Esophagus squamous epithelium (tissue), 4 donors: ENCODE results near the gene EBF4.

Experiments used
- POLR2A ChIP-seq, 4 donors: fragments of 450-650 bp; IDR thresholded peaks; one replicate each; pipeline ENCODE4 v1.6.1; 2017; ENCODE audit warnings: antibody characterized with exemption in 4 of 4, mild to moderate bottlenecking in 4 of 4, moderate library complexity in 3 of 4
- TF ChIP-seq, protein P1 (sequence below), 6 experiments: fragments of 450-650 bp in 4 of 6; fragments of 200-600 bp in 2 of 6; sonication (generic) in 2 of 6; IDR thresholded peaks; one replicate each; pipeline ENCODE4 v1.5.1; 2016 to 2019; ENCODE audit warnings: antibody characterized with exemption in 6 of 6, mild to moderate bottlenecking in 4 of 6, moderate library complexity in 4 of 6

DNA sequence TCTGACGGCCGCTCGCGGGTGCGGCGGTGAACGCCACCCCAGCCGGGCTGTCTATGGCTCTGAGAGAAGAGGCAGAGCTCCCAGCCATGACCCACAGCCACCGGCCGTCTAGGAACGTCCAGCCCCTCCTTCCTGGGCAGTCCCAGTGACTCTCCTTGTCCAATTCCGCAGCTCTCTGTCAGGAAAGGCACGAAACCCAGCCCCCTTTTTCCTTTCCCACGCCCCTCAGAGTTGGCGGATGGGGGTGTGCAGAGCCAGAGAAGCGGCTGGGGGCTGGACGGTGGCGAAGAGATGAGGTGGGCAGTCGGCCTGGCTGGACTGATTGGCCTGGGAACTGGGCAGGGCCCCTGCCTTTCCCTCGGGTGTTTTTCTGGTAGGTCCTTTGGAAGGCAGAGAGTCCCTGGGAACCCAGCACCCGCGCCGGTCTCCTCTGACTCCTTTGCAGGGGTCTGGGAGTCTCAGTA is 1.5 kb downstream of the EBF4 start:
- TF ChIP-seq, protein P1, sequence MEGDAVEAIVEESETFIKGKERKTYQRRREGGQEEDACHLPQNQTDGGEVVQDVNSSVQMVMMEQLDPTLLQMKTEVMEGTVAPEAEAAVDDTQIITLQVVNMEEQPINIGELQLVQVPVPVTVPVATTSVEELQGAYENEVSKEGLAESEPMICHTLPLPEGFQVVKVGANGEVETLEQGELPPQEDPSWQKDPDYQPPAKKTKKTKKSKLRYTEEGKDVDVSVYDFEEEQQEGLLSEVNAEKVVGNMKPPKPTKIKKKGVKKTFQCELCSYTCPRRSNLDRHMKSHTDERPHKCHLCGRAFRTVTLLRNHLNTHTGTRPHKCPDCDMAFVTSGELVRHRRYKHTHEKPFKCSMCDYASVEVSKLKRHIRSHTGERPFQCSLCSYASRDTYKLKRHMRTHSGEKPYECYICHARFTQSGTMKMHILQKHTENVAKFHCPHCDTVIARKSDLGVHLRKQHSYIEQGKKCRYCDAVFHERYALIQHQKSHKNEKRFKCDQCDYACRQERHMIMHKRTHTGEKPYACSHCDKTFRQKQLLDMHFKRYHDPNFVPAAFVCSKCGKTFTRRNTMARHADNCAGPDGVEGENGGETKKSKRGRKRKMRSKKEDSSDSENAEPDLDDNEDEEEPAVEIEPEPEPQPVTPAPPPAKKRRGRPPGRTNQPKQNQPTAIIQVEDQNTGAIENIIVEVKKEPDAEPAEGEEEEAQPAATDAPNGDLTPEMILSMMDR (IDR thresholded peaks at IDR 0.05), result no peak
- TF ChIP-seq POLR2A (IDR thresholded peaks at IDR 0.05), result no peak
